ENCODE measurements around the gene NCAPH2.

- no peak for TF ChIP-seq CTCF (IDR thresholded peaks at IDR 0.05)
- no peak for TF ChIP-seq POLR2A (IDR thresholded peaks at IDR 0.05)
Observed at GRCh38 chr22:50467773-50468440, 40.1 kb upstream of the NCAPH2 start.
